Tibial artery (tissue), 4 donors: ENCODE data around the gene ETAA1.

ENCODE experiments used
- DNase-seq, 2 donors: peaks; one replicate each; pipeline ENCODE4 v3.0.0-alpha.2; 2019
- H3K27ac ChIP-seq, 2 donors: fragments of 200-600 bp; sonication (generic) in 1 of 2; 1 replicate in 1 of 2; 2 replicates in 1 of 2; pipeline ENCODE4 v1.5.1; 2018 to 2019; ENCODE audit warnings: mild to moderate bottlenecking in 1 of 2
- H3K27me3 ChIP-seq, 2 donors: fragments of 200-600 bp; sonication (generic) in 1 of 2; one replicate each; pipeline versions ENCODE4 v1.5.1 to v1.6.0; 2016 to 2019
- H3K36me3 ChIP-seq, 3 donors: fragments of 200-600 bp; sonication (generic) in 2 of 3; one replicate each; pipeline ENCODE4 v1.5.1; 2016 to 2019; ENCODE audit warnings: mild to moderate bottlenecking in 2 of 3
- H3K4me1 ChIP-seq, 4 donors: fragments of 200-600 bp; sonication (generic) in 2 of 4; 1 replicate in 3 of 4; 2 replicates in 1 of 4; pipeline ENCODE4 v1.5.1; 2016 to 2019
- H3K4me3 ChIP-seq, 2 donors: fragments of 200-600 bp; sonication (generic) in 1 of 2; 1 replicate in 1 of 2; 2 replicates in 1 of 2; pipeline ENCODE4 v1.5.1; 2018 to 2019; ENCODE audit warnings: mild to moderate bottlenecking in 2 of 2
- H3K9me3 ChIP-seq, 3 donors: fragments of 200-600 bp; sonication (generic) in 1 of 3; one replicate each; pipeline ENCODE4 v1.5.1; 2016 to 2019
- CTCF ChIP-seq, 2 experiments: fragments of 200-600 bp in 1 of 2; fragments of 450-650 bp in 1 of 2; IDR thresholded peaks; one replicate each; pipeline ENCODE4 v1.5.1; 2017 to 2019; ENCODE audit warnings: antibody characterized with exemption in 2 of 2, mild to moderate bottlenecking in 1 of 2, moderate library complexity in 1 of 2
- intact Hi-C: fragments of 100-400 bp; cut with DNase I; formaldehyde crosslinking; loops from one replicate; pipeline ENCODE4 v1.15.0; 2023; ENCODE audit warnings: low total_unique reads

ETAA1 gene

GRCh38 chr2:67408346-67408745 lies 11.2 kb downstream of the ETAA1 start:
- no peaks in the 10 kb centered on the region for H3K9me3 ChIP-seq
- no peak overlapping the region for H3K27ac ChIP-seq
- H3K4me3 ChIP-seq = no peak overlapping the region
- intact Hi-C loops = no loop called here
- DNase-seq = no peak
- H3K4me1 ChIP-seq = peaks cover 0 to 15% (median 0%) of the 10 kb centered on the region in 4 donors
- no peaks in the 10 kb centered on the region for H3K27me3 ChIP-seq
- peaks cover 5 to 26% (median 20%) of the 10 kb centered on the region in 3 donors for H3K36me3 ChIP-seq
- no peak for TF ChIP-seq CTCF (IDR thresholded peaks at IDR 0.05)

- DNase-seq = no peak
- Histone ChIP-seq H3K9me3 (no peaks in the 10 kb centered on the region), H3K27ac (no peak overlapping the region), H3K27me3 (no peaks in the 10 kb centered on the region), H3K4me1 (peaks cover 0 to 10% (median 0%) of the 10 kb centered on the region in 4 donors), H3K4me3 (no peak overlapping the region), H3K36me3 (peaks cover 5 to 12% (median 7%) of the 10 kb centered on the region in 3 donors)
- TF ChIP-seq CTCF (IDR thresholded peaks at IDR 0.05) = no peak
- intact Hi-C loops = no loop called here
Observed at GRCh38 chr2:67412424-67412823, 15.3 kb downstream of the ETAA1 start.

GRCh38 chr2:67414867-67415266 lies 17.7 kb downstream of the ETAA1 start:
- DNase-seq = no peak
- H3K27me3 ChIP-seq = no peaks in the 10 kb centered on the region
- H3K36me3 ChIP-seq = peaks cover 5 to 8% (median 7%) of the 10 kb centered on the region in 3 donors
- no peaks in the 10 kb centered on the region for H3K9me3 ChIP-seq
- no peaks in the 10 kb centered on the region for H3K4me1 ChIP-seq
- no peak overlapping the region for H3K27ac ChIP-seq
- intact Hi-C loops = no loop called here
- H3K4me3 ChIP-seq = no peak overlapping the region
- TF ChIP-seq CTCF (IDR thresholded peaks at IDR 0.05) = no peak

- DNase-seq = no peak
- H3K4me1 ChIP-seq = no peaks in the 10 kb centered on the region
- peaks cover 0 to 4% (median 2%) of the 10 kb centered on the region in 3 donors for H3K36me3 ChIP-seq
- no peak overlapping the region for H3K27ac ChIP-seq
- H3K27me3 ChIP-seq = no peaks in the 10 kb centered on the region
- H3K4me3 ChIP-seq = no peak overlapping the region
- TF ChIP-seq CTCF (IDR thresholded peaks at IDR 0.05) = no peak
- no peaks in the 10 kb centered on the region for H3K9me3 ChIP-seq
- intact Hi-C loops = no loop called here
Observed at GRCh38 chr2:67416136-67416535, 19.0 kb downstream of the ETAA1 start.

DNA sequence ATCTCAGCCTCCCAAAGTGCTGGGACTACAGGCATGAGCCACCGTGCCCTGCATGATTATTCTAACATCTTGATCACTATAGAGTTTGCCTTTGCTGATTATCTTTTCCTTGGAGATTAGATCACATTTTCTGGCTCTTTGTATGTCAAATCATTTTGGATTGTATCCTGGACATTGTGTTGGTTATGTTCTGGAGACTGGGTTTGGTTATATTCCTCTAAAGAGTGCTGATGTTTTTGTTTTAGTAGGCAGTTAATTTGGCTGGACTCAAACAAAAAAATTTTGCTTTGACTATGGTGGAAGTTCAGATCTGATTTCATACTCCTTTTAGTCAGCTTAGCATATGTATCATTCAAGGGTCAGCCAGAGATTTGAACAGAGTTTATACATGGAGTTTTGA lies 26.4 kb downstream of the ETAA1 start:
- no peak for TF ChIP-seq CTCF (IDR thresholded peaks at IDR 0.05)
- Histone ChIP-seq H3K4me1 (no peaks in the 10 kb centered on the region), H3K27ac (no peak overlapping the region), H3K27me3 (no peaks in the 10 kb centered on the region), H3K36me3 (peaks cover 0 to 7% (median 0%) of the 10 kb centered on the region in 3 donors), H3K9me3 (peaks cover 0 to 22% (median 6%) of the 10 kb centered on the region in 3 donors), H3K4me3 (no peak overlapping the region)
- intact Hi-C loops = no loop called here
- no peak for DNase-seq

GRCh38 chr2:67436221-67436620 lies 39.1 kb downstream of the ETAA1 start:
- no peak overlapping the region for H3K27ac ChIP-seq
- H3K4me1 ChIP-seq = no peaks in the 10 kb centered on the region
- H3K4me3 ChIP-seq = no peak overlapping the region
- TF ChIP-seq CTCF (IDR thresholded peaks at IDR 0.05) = no peak
- intact Hi-C loops = no loop called here
- no peaks in the 10 kb centered on the region for H3K36me3 ChIP-seq
- no peaks in the 10 kb centered on the region for H3K27me3 ChIP-seq
- peaks cover 0 to 6% (median 0%) of the 10 kb centered on the region in 3 donors for H3K9me3 ChIP-seq
- DNase-seq = no peak
